ENCODE results near the gene TSN. TPM values are rescaled to one million over a fixed set of nuclear protein-coding genes. Genes with fewer than 3 reads are reported as not detected.

The TSN gene
- total and polyA plus RNA-seq, 9 of the 15 experiments (the other 6 are each of a cell fraction or from before 2014, with no cell fraction given), result 63.2 to 152 (median 95.2) TPM

- TF ChIP-seq ATF4 (CRISPR knock-in tag; IDR thresholded peaks at IDR 0.05), result no peak
- no peak for TF ChIP-seq ZNF589 (CRISPR knock-in tag; IDR thresholded peaks at IDR 0.05; ENCODE audit: low read depth)
- no peak for TF ChIP-seq CEBPG (CRISPR knock-in tag; IDR thresholded peaks at IDR 0.05)
- no peak for TF ChIP-seq CEBPG (tag; conservative IDR thresholded peaks at IDR 0.05 in 1 of 2, IDR thresholded peaks at IDR 0.05 in 1 of 2)
- no peak for TF ChIP-seq NELFE (IDR thresholded peaks at IDR 0.05; ENCODE audit: insufficient read depth, insufficient read length)
- TF ChIP-seq ZNF174 (CRISPR knock-in tag; IDR thresholded peaks at IDR 0.05), result no peak
- peak; percentile 90 for TF ChIP-seq SAP30 (IDR thresholded peaks at IDR 0.05; ENCODE audit: borderline replicate concordance, insufficient read depth, low read depth, low read length, poor library complexity, severe bottlenecking)
- TF ChIP-seq CREBBP (IDR thresholded peaks at IDR 0.05; ENCODE audit: low read depth, low read length), result no peak
- TF ChIP-seq CBFA2T3 (IDR thresholded peaks at IDR 0.05), result no peak
- no peak for TF ChIP-seq PCBP1 (IDR thresholded peaks at IDR 0.05; ENCODE audit: low read depth, low read length, poor library complexity, severe bottlenecking)
- TF ChIP-seq SRSF3 (IDR thresholded peaks at IDR 0.05; ENCODE audit: insufficient read depth, low read length), result 0 out of 2 replicates have a peak, but pooled peaks have one; percentile 51
- TF ChIP-seq MCM7 (IDR thresholded peaks at IDR 0.05), result no peak
- peak; percentile 90 for TF ChIP-seq MAX (CRISPR knock-in tag; IDR thresholded peaks at IDR 0.05)
- no peak for TF ChIP-seq ZNF830 (CRISPR knock-in tag; IDR thresholded peaks at IDR 0.05)
- no peak for TF ChIP-seq PHB (CRISPR knock-in tag; IDR thresholded peaks at IDR 0.05)
- peak; percentile 99 for TF ChIP-seq ZBED1 (IDR thresholded peaks at IDR 0.05)
- TF ChIP-seq, protein P1, sequence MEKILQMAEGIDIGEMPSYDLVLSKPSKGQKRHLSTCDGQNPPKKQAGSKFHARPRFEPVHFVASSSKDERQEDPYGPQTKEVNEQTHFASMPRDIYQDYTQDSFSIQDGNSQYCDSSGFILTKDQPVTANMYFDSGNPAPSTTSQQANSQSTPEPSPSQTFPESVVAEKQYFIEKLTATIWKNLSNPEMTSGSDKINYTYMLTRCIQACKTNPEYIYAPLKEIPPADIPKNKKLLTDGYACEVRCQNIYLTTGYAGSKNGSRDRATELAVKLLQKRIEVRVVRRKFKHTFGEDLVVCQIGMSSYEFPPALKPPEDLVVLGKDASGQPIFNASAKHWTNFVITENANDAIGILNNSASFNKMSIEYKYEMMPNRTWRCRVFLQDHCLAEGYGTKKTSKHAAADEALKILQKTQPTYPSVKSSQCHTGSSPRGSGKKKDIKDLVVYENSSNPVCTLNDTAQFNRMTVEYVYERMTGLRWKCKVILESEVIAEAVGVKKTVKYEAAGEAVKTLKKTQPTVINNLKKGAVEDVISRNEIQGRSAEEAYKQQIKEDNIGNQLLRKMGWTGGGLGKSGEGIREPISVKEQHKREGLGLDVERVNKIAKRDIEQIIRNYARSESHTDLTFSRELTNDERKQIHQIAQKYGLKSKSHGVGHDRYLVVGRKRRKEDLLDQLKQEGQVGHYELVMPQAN (IDR thresholded peaks at IDR 0.05; ENCODE audit: borderline replicate concordance), result peak; percentile 97
- TF ChIP-seq TSHZ1 (CRISPR knock-in tag; IDR thresholded peaks at IDR 0.05), result no peak
- no peak for TF ChIP-seq CHD4 (IDR thresholded peaks at IDR 0.05; ENCODE audit: insufficient read depth, insufficient replicate concordance, low read depth, low read length, poor library complexity, severe bottlenecking)
- 0 out of 2 replicates have a peak, but pooled peaks have one; percentile 34 for TF ChIP-seq E2F3 (CRISPR knock-in tag; IDR thresholded peaks at IDR 0.05)
Observed at GRCh38 chr2:121736462-121737336, 18.8 kb upstream of the TSN start, which contains the start of gene NIFK (continued).
